ENCODE measurements around the gene MED27.

Gene MED27

GRCh38 chr9:132040808-132041207, 38.9 kb downstream of the MED27 start:
- no peak for DNase-seq

- DNase-seq, result no peak
Observed at GRCh38 chr9:132040246-132040645, 39.4 kb downstream of the MED27 start.

GRCh38 chr9:132039284-132039683, 40.4 kb downstream of the MED27 start:
- no peak for DNase-seq

GRCh38 chr9:132037458-132037857, 42.2 kb downstream of the MED27 start:
- no peak for DNase-seq

- no peak for DNase-seq
Observed at GRCh38 chr9:132036521-132036920, 43.1 kb downstream of the MED27 start.

GRCh38 chr9:132035679-132036078, 44.0 kb downstream of the MED27 start:
- no peak for DNase-seq

GRCh38 chr9:132032238-132032950, 47.3 kb downstream of the MED27 start:
- DNase-seq, result no peak

- DNase-seq, result no peak
Observed at GRCh38 chr9:132031467-132032237, 48.0 kb downstream of the MED27 start.

- DNase-seq, result no peak
Observed at GRCh38 chr9:132030626-132031325, 48.9 kb downstream of the MED27 start.

GRCh38 chr9:132027752-132028663, 51.7 kb downstream of the MED27 start:
- DNase-seq, result no peak

GRCh38 chr9:132026932-132027585, 52.6 kb downstream of the MED27 start:
- DNase-seq, result no peak

- DNase-seq, result no peak
Observed at GRCh38 chr9:132025766-132026165, 53.9 kb downstream of the MED27 start.

GRCh38 chr9:132024589-132024988, 55.1 kb downstream of the MED27 start:
- no peak for DNase-seq

- no peak for DNase-seq
Observed at GRCh38 chr9:132023419-132024180, 56.1 kb downstream of the MED27 start.

- DNase-seq, result no peak
Observed at GRCh38 chr9:132020820-132021510, 58.7 kb downstream of the MED27 start.

GRCh38 chr9:132020272-132020671, 59.4 kb downstream of the MED27 start:
- DNase-seq, result no peak

GRCh38 chr9:132019702-132020101, 60.0 kb downstream of the MED27 start:
- DNase-seq, result no peak

- no peak for DNase-seq
Observed at GRCh38 chr9:132018957-132019405, 60.7 kb downstream of the MED27 start.

- no peak for DNase-seq
Observed at GRCh38 chr9:132016456-132016855, 63.2 kb downstream of the MED27 start.

- no peak for DNase-seq
Observed at GRCh38 chr9:132015866-132016265, 63.8 kb downstream of the MED27 start.

Measured in NCI-H1436 treated with DMSO at 0.1 percent for 48 hours (cell line).